Measurements from ENCODE around the gene PRSS27.
"Not testable (repeated sequence)": the region's sequence is repeated elsewhere in the genome, so short reads cannot be mapped to it uniquely, and the experiment has no call there.

Gene PRSS27

DNA sequence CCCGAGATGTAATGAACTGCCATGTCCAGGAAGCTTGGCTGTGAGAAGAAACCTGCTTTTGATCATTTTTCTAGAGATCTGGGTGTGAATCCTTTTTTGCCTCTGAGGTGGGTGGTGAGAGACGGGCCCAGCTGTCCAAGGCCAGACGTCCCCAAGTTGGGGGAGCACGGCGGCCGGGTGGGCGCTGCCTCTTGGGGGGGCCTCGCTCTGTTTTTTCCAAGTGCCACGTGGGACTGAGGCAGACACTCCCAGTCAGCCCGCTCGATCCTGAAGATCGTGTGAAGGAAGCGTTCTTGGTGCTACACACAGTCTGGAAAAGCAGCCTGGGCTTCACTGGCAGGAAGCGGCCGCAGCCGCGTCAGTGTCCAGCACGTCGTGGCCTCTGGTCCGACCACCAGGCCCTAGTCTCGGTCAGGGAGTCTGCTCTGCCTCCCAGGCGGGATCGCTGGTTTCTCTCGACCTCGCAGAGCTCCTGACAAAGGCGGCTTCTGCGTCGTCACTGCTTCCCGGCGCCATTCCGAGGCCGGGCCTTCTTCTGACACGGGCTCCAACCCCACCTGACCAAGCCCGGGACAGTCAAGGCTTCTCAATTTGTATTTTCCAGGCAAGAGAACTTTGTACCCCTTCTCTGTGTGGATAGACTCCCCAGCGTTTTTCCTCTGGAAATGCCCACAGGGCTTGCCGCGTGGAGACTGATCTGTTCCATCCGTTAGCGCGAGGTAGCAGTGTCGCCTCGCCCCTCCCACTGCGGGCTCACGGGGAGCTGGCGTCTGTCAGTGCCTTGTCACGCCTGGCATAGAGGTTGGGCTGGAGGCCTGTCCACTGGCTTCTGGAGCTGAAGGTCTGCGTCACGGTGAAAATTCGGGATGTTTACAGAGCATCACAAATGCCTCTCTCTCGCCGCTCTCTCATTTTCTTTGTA is 12.4 kb downstream of the PRSS27 start:
- no peak for DNase-seq

DNA sequence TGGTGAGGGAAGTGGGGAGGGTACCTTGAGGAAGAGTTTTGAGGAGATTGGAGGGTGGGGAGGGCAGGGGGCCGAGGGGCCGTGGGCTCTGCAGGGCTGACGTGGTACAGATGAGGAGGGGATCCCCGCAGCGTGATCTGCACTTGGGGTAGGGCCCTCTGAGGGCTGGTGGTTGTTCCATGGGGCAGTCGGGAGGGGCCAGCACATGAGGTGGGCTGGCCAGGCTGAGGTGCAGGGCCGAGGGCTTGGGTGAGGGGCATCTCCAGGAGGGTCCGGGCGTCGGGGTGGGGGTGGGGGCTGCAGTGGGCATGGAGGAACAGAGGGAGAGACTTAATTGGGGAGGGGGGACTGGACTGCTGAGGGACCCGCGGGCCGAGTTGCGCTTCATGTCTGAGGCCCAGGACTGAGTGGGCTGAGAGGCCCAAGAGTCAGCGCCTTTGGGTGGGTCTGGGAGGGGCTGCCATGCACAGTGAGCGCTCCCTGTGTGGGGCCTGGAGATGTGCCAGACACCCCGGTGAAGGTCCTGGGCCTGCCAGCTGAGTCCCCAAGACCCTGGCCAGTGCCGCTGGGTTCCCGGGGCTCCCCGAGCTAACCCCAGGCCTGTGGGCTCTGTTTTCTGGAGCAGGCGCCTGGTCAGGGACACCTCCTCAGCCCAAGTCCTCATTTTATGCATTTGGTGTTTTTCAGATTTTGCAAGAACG is 13.3 kb downstream of the PRSS27 start:
- DNase-seq, result no peak

DNA sequence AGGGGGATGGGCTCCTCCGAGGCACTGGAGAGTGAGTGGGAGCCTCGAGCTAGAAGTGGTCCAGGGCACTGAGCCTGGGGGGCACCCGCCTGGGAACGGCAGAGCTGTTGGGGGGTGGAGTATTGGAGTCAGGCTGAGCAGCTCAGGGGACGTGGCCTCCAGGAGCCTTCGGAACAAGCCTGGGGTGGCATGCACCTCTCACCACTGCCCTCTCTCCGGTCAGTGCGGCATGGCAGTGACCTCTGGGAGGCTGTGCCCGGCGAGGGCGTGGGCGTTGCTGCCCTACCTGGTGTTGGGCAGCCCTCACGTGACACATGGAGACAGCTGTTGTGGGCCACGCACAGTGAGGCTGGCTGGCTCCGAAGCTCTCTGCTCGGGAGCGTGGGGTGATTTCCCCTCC is 13.9 kb downstream of the PRSS27 start:
- no peak for DNase-seq

GRCh38 chr16:2705351-2705750 is 14.7 kb downstream of the PRSS27 start:
- DNase-seq, result no peak

DNA sequence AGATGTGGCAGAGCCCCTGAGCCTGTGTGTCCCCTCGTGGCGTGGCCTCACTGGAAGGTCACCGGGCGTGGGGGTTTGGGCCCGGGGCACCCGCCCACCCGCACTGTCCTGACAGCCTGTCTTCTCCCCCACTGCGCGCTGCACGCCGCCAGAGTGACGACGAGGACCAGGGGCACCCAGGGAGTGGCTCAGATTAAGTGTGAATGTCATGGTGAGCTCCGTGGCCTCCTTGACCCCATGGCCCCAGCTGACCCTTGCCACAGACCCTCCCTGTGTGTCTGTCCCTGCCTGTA is 15.1 kb downstream of the PRSS27 start:
- DNase-seq, result no peak

- no peak for DNase-seq
These were observed 15.7 kb downstream of the PRSS27 start for GRCh38 chr16:2704166-2704982.

GRCh38 chr16:2702871-2703745 is 16.9 kb downstream of the PRSS27 start:
- DNase-seq, result no peak

GRCh38 chr16:2702438-2702825 is 17.6 kb downstream of the PRSS27 start:
- DNase-seq, result no peak

DNA sequence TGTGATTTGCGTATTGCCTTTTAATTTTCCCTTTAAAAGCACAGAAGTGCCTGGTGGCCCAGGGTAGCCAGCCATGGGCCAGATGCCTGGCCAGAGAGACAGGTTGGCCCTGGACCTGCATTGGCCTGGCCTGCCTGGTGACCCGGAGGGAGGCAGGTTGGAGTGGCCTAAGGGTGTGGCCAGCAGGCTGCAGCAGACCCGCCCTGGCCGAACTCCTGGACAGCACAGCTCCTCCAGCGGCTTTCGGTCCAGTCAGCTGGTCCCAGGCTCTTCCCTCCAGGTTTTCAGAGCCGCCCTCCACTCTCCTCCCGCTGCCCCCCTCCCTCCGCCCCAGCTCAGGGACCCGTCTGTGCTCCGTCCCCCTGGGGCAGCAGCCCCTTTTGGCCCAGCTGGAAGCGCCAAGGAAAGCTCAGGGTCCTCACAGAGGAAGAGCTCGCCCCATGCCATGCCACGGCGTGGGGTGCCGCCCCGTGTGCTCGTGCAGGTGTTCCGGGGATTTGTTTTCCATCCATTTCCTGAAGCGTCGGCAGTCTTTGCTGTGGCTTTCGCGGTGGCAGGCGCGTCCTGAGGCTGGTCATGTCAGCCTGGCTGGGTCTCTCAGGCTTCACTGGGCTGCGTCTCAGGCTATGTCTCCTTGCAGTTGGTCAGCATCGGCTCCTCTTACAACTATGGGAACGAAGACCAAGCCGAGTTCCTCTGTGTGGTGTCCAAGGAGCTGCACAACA is 18.1 kb downstream of the PRSS27 start:
- DNase-seq, result no peak

DNA sequence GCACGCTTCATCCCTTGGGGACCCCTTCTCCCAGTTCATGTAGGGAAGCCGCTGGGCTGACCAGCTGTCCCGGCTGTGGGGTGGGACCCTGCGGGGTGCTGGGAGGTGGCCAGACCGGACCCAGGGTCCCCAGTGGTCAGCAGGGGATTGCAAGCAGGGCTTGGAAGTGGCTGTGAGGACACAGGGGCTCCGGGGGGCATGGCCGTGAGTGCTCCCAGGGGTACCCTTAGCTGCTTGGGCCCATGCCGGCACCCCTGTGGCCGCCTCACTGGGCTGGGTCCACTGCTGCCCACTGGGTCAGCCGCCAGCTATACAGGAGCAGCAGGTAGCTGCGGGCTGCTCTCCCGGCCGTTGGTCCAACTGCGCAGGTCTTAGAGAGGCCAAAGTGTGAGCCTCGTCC is 18.8 kb downstream of the PRSS27 start:
- DNase-seq, result no peak

DNA sequence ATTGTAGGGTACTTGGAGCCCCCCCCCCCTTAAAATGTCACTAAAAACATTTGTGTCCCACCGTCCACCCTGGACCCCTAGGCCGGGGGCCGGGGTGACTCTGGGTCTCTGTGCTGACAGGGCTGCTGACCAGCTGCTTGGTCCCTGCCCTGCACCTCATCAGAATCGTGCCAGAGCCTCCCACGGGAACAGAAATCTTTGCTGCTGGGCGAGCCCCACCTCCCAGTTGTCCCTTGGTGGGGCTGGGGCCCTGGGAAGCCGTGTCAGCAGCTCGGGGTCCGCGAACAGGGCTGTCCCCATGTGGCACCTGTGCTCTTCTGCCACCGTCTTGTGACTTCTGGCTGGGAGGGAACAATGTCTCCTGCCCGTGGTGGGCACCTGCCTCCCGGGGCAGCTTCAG is 19.2 kb downstream of the PRSS27 start:
- no peak for DNase-seq

DNA sequence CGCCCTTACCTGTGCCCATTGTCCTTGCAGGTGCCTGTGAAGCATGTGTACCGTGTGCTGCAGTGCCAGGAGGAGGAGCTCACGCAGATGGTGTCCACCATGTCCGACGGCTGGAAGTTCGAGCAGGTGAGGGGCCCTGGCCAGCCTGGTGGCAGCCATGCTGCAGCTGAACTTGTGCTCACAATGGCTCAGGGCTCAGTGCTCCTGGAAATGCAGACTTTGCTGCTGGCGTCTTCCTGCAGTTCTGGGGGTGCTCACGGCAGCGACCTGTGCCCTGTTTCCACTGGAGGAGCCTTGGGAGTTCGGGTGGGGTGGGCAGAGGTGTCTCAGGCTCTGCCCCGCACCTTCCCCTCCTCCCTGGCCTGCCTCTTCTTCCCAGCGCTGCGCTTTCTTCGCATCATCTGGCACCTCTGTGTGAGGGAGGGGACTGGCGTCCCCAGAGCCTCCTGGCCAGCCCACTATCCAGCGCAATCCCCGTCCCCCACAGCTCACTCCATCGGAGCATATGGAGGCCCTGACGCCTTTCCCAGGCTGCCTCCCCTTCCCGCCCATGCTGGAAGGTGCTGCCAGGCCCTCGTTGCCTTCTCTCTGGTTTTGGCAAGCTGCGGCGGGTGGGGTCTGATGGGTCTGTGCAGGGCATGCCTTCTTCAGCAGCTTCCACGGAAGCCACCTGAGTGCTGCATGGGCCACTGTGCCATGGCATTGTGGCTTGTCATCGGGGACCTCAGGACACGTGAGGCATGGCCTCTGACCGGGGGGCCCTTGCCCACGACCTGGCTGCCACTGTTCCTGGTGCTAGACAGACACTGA is 20.0 kb downstream of the PRSS27 start:
- DNase-seq, result no peak

DNA sequence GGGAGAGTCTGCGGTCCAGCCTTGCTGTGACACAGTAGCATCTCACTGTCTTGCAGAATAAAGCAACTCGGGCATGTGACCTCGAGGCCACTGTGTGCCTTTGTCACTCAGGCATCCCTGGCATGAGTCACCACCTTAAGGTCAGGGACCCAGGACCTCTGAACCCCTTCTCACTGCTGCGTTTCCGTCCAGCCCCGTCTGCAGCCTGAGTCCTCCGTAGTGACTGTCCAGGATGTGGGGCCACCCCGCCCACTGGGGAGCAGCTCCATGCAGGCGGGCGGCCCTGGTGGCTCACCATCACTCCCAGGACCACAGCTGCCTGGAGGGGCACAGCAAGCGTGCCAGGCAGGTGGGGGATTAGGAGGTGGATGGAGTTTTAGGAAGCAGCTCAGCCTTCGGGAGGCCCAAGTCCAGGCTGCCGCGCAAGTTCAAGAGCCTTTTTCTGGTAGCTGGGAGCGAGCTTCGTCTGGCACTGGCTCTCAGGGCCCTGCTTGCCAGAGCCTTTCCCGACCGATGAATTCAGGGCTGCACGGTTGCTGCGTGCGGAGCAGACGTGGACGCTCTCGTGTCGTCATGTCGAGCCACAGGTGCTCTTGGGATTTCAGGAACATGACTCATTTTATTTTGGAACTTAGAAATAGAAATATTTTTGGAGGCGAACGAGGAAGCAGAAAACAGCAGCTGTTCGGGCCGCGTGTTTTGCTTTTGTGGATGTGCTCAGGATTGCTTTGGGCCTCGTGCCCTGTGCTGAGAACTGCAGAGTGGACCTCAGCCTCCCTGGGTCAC is 20.9 kb downstream of the PRSS27 start:
- DNase-seq, result no peak

DNA sequence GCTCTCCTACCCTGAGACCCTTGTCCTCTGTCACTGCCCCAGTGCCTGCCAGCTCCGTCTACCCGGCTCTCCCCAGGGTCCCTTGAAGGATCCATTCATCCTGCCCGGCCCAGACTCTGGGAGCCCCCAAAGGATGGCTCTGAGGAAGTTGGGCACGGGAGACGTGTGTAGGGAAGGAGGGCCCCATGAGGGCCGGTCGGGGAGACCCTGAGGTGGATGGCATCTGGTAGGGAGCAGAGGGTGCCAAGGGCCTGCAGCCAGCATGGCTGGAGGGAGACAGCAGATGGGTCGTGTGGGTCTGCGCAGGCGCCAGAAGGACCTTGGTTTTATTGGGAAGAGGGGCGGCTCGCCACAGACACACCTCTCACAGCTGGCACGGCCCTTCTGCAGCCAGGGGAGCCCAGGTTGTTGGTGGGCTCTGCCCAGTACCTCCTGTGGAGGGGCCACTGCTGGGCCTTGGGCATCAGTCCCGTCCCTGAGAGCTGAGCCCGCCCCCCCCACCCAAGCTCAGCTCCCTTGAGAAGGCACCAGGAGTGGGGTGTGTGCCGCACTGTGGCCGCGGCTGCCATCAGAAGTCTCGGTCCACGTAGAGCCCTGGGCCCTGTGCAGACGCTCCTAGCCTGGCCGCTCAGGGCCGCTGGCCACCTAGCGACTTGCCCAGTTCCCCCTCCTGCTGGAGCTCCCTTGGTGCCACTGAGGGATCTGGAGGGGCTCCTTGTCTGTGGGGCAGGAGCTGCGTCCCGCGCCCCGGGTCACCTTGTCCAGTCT is 21.7 kb downstream of the PRSS27 start:
- no peak for DNase-seq

- no peak for DNase-seq
These were observed 22.5 kb downstream of the PRSS27 start for GRCh38 chr16:2697401-2697948.

DNA sequence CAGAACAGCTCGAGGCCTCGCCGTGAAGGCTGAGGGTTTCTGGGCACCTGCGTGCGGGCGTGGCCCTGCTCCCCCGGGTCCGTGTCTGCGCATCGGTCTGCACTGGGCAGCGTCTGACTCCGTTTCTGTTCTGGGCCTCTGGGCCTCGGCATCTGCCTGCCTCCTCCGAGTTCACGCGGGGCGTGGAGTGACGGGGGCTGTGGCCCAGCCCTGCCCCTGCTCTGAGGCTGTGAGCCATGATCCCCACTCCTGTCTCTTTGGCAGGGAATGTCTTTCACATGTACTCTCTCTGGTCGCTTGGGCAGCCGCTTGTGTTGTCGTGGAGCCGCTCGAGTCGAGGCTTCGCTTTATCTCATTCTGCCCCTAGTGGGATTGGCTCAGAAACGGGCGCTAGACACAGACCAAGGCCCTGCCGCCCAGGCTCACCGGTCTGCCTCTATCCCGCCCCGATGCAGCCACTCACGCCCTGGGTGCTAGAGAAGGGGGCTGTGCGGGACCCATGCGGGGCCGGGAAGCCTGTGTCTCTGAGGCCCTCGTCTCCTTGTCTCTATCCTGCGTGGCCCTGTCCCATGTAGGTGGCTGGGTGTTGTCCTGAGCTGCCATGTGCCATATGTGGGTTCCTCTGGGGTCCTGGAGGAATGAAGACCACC is 23.3 kb downstream of the PRSS27 start:
- DNase-seq, result not testable (repeated sequence)

DNA sequence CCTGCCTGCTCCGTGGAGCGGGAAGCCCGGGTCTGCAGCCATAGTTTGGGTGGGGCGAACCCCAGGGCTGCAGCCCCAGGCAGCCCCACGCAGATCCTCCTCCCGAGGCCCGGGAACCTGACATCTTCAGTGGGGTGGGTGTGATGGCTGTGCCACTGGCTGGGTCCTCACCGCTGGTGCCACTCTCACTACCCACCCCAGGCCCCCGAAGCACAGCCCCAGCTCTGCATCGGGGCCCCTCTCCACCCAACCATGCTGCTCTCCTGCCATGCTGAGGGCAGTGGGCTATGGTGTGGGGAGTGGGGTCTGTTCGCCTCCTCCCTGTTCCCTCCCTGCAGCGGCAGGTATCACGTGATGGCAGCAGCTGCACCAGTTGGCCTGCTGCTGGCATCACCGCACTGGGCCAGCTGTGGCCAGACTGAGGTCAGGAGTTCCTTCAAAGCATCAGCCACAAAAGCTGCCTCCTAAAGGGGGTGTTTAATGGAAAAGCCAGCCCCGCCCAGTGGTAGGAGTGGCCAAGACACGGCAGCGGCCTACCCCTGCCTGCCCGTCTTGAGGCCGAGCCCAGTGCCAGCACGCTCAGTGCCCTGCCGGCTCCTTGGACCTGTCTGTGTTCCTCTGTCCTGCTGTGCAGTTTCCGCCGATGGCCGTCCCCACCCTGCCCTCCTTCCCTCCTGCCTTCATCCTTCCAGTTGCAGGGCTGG is 26.9 kb downstream of the PRSS27 start:
- DNase-seq, result no peak
